HepG2 (cell line): Measurements from ENCODE around the gene GDF9. TPM values are rescaled to one million over a fixed set of nuclear protein-coding genes. Genes with fewer than 3 reads are reported as not detected.

Experiments used
- AKNA ChIP-seq: sonication (generic); formaldehyde crosslinking; IDR thresholded peaks from 2 replicates; pipeline ENCODE4 v1.4.0; 2020; ENCODE audit warnings: missing genetic modification reagents, borderline replicate concordance
- ATF2 ChIP-seq: sonication (generic); formaldehyde crosslinking; IDR thresholded peaks from 2 replicates; pipeline ENCODE4 v1.4.0; 2020; ENCODE audit warnings: missing genetic modification reagents
- BRCA1 ChIP-seq: sonication (generic); formaldehyde crosslinking; IDR thresholded peaks from 2 replicates; pipeline ENCODE4 v1.4.0; 2020; ENCODE audit warnings: missing genetic modification reagents
- GLI4 ChIP-seq: sonication (generic); formaldehyde crosslinking; IDR thresholded peaks from 2 replicates; pipeline ENCODE4 v1.5.1; 2020; ENCODE audit warnings: missing genetic modification reagents, mild to moderate bottlenecking, moderate library complexity, borderline replicate concordance
- NFYC ChIP-seq: IDR thresholded peaks from 2 replicates; pipeline ENCODE4 v1.6.1; 2016; ENCODE audit warnings: missing genetic modification reagents, missing compliant biosample characterization
- NR1H2 ChIP-seq: sonication (generic); formaldehyde crosslinking; IDR thresholded peaks from 2 replicates; pipeline ENCODE4 v1.8.1; 2022; ENCODE audit warnings: low read depth, missing genetic modification reagents, borderline replicate concordance
- PBX3 ChIP-seq: sonication (generic); formaldehyde crosslinking; IDR thresholded peaks from 2 replicates; pipeline ENCODE4 v1.8.1; 2023; ENCODE audit warnings: missing genetic modification reagents, inconsistent platforms, borderline replicate concordance
- PHF8 ChIP-seq: sonication (generic); formaldehyde crosslinking; IDR thresholded peaks from 2 replicates; pipeline ENCODE4 v1.5.0; 2020; ENCODE audit warnings: missing genetic modification reagents
- SP140L ChIP-seq: sonication (generic); formaldehyde crosslinking; IDR thresholded peaks from 2 replicates; pipeline ENCODE4 v1.4.0; 2020; ENCODE audit warnings: missing genetic modification reagents, borderline replicate concordance
- STAT5B ChIP-seq: sonication (generic); formaldehyde crosslinking; IDR thresholded peaks from 2 replicates; pipeline ENCODE4 v1.4.0; 2020; ENCODE audit warnings: missing genetic modification reagents
- TEAD3 ChIP-seq: optimal IDR thresholded peaks from 2 replicates; pipeline ENCODE3; 2016; ENCODE audit warnings: borderline replicate concordance
- TFDP2 ChIP-seq: sonication (generic); formaldehyde crosslinking; IDR thresholded peaks from 2 replicates; pipeline ENCODE4 v1.4.0; 2020; ENCODE audit warnings: missing genetic modification reagents
- YY1 ChIP-seq: IDR thresholded peaks from 2 replicates; pipeline ENCODE4 v1.6.1; 2011; ENCODE audit warnings: low read length, low read depth, moderate library complexity, mild to moderate bottlenecking; ENCODE audit not compliant: insufficient read depth, insufficient replicate concordance
- ZBTB7A ChIP-seq: sonication (generic); formaldehyde crosslinking; IDR thresholded peaks from 2 replicates; pipeline ENCODE4 v1.8.0; 2022; ENCODE audit warnings: mild to moderate bottlenecking, missing genetic modification reagents
- ZNF274 ChIP-seq: sonication (generic); formaldehyde crosslinking; IDR thresholded peaks from 2 replicates; pipeline ENCODE4 v1.5.1; 2020; ENCODE audit warnings: mild to moderate bottlenecking, missing genetic modification reagents
- ZNF432 ChIP-seq: sonication (generic); formaldehyde crosslinking; IDR thresholded peaks from 2 replicates; pipeline ENCODE4 v1.5.0; 2020; ENCODE audit warnings: missing genetic modification reagents, mild to moderate bottlenecking, borderline replicate concordance
- ZNF441 ChIP-seq: sonication (generic); formaldehyde crosslinking; IDR thresholded peaks from 2 replicates; pipeline ENCODE4 v1.7.0; 2021; ENCODE audit warnings: missing genetic modification reagents, borderline replicate concordance
- ZNF484 ChIP-seq: sonication (generic); formaldehyde crosslinking; IDR thresholded peaks from 2 replicates; pipeline ENCODE4 v1.5.1; 2020; ENCODE audit warnings: mild to moderate bottlenecking, low read depth, missing genetic modification reagents, borderline replicate concordance
- ZNF552 ChIP-seq: sonication (generic); formaldehyde crosslinking; IDR thresholded peaks from 2 replicates; pipeline ENCODE4 v1.9.0; 2022; ENCODE audit warnings: missing genetic modification reagents, mild to moderate bottlenecking, borderline replicate concordance
- ZNF724P ChIP-seq: sonication (generic); formaldehyde crosslinking; IDR thresholded peaks from 2 replicates; pipeline ENCODE4 v1.8.0; 2022; ENCODE audit warnings: missing genetic modification reagents, borderline replicate concordance
- ZNF839 ChIP-seq: sonication (generic); formaldehyde crosslinking; IDR thresholded peaks from 2 replicates; pipeline ENCODE4 v1.4.0; 2020; ENCODE audit warnings: missing genetic modification reagents, mild to moderate bottlenecking, borderline replicate concordance
- ZSCAN29 ChIP-seq: sonication (generic); formaldehyde crosslinking; conservative IDR thresholded peaks from 2 replicates; pipeline ENCODE4 v1.4.0; 2020; ENCODE audit warnings: mild to moderate bottlenecking, missing genetic modification reagents
- polyA plus RNA-seq, 8 experiments: library from polyadenylated mRNA; depleted of rRNA in 3 of 8; stranded (reverse) in 7 of 8; unstranded in 1 of 8; fragments of >200 nt; fragmentation: Illumina TruSeq in 4 of 8; extraction: Trizol in 4 of 8; gene quantifications; 2 replicates each; pipeline versions ENCODE4 v1.2.1 to v1.2.3, GENCODE V29; 2011 to 2016; ENCODE audit warnings: low read depth in 4 of 8, missing spikeins in 1 of 8, mixed read lengths in 1 of 8; ENCODE audit not compliant: insufficient read depth in 1 of 8
- total RNA-seq, 5 experiments: library from RNA; depleted of rRNA; stranded (reverse); fragments of >200 nt; fragmentation: Illumina TruSeq; extraction: Trizol; gene quantifications; 2 replicates each; pipeline ENCODE4 v1.2.3, GENCODE V29; 2016; ENCODE audit warnings: low read depth in 1 of 5

The GDF9 gene
- total and polyA plus RNA-seq, 2 of the 13 experiments (the other 11 are each of a cell fraction or from before 2014, with no cell fraction given) = 0.33 to 0.38 TPM

GRCh38 chr5:132905938-132906337 lies 39.7 kb upstream of the GDF9 start (continued):
- TF ChIP-seq PHF8 (CRISPR knock-in tag) (no peak), YY1 (no peak), TFDP2 (CRISPR knock-in tag) (no peak), BRCA1 (CRISPR knock-in tag) (no peak), STAT5B (CRISPR knock-in tag) (no peak), NFYC (no peak), NR1H2 (no peak), TEAD3 (CRISPR knock-in tag) (peak; percentile 36), AKNA (CRISPR knock-in tag) (no peak), PBX3 (CRISPR knock-in tag) (no peak), ZNF552 (CRISPR knock-in tag) (no peak), ATF2 (no peak), SP140L (CRISPR knock-in tag) (no peak), ZNF274 (CRISPR knock-in tag) (no peak), ZSCAN29 (CRISPR knock-in tag) (no peak), GLI4 (CRISPR knock-in tag) (no peak), ZNF724P (CRISPR knock-in tag) (no peak), ZNF432 (CRISPR knock-in tag) (no peak), ZNF441 (CRISPR knock-in tag) (no peak), ZNF839 (CRISPR knock-in tag) (no peak), ZNF484 (CRISPR knock-in tag) (no peak), ZBTB7A (CRISPR knock-in tag) (no peak)
